ENCODE results near the gene DNAJB1.

GRCh38 chr19:14544047-14544446, 25.9 kb upstream of the DNAJB1 start:
- TF ChIP-seq POLR2AphosphoS5 (IDR thresholded peaks at IDR 0.05; ENCODE audit: low read depth) = no peak
- TF ChIP-seq EZH2phosphoT487 (IDR thresholded peaks at IDR 0.05; ENCODE audit: unreplicated experiment) = no peak
- no peak for TF ChIP-seq CTCF (conservative IDR thresholded peaks at IDR 0.05; ENCODE audit: low read depth in 2 of 2)
- TF ChIP-seq STAT1 (IDR thresholded peaks at IDR 0.05; ENCODE audit: unreplicated experiment) = no peak
- TF ChIP-seq REST (IDR thresholded peaks at IDR 0.05; ENCODE audit: unreplicated experiment) = no peak
- no peak for TF ChIP-seq EZH2 (IDR thresholded peaks at IDR 0.05; ENCODE audit: low read depth, unreplicated experiment)
- TF ChIP-seq ZNF462 (CRISPR knock-in tag; IDR thresholded peaks at IDR 0.05) = no peak
- TF ChIP-seq ETS1 (IDR thresholded peaks at IDR 0.05) = no peak
- TF ChIP-seq CREB1 (CRISPR knock-in tag; IDR thresholded peaks at IDR 0.05; ENCODE audit: low read depth) = no peak
- TF ChIP-seq NANOG (IDR thresholded peaks at IDR 0.05; ENCODE audit: borderline replicate concordance) = no peak
- TF ChIP-seq JUNB (IDR thresholded peaks at IDR 0.05; ENCODE audit: unreplicated experiment) = no peak
- TF ChIP-seq ZNF114 (CRISPR knock-in tag; IDR thresholded peaks at IDR 0.05) = no peak

Data from GM23338 (cell line).